Measurements from ENCODE around the gene GSC2.

GSC2 gene, protein sequence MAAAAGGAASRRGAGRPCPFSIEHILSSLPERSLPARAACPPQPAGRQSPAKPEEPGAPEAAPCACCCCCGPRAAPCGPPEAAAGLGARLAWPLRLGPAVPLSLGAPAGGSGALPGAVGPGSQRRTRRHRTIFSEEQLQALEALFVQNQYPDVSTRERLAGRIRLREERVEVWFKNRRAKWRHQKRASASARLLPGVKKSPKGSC

DNA sequence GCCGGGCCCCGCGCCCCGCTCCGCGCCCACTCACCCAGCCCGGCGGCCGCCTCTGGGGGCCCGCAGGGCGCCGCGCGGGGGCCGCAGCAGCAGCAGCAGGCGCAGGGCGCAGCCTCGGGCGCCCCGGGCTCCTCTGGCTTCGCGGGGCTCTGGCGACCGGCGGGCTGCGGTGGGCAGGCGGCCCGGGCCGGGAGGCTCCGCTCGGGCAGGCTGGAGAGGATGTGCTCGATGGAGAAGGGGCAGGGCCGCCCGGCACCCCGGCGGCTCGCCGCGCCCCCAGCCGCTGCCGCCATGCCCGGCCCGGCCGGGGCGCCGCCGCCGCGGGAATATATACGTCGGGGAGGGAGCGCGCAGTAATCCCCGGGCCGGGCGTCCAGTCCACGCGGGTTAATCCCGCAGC is at the start of gene GSC2:
GSC2 (minus strand) TSS at position 302 of the 400 bp plus-strand sequence; CDS start at position 293, 9 bp downstream.
- H3K27ac Mint-ChIP-seq, result no peak within 1 kb of the TSS
- CTCF ChIA-PET, result no interaction called here
- no peaks in the 10 kb centered on the region for H3K9me3 Mint-ChIP-seq
- H3K27me3 Mint-ChIP-seq, result peaks cover 84% of the 10 kb centered on the region
- peak within 1 kb of the TSS; percentile 65 for H3K4me3 Mint-ChIP-seq
- peaks cover 10% of the 10 kb centered on the region for H3K4me1 Mint-ChIP-seq
- DNase-seq, result no peak
- peaks cover 3% of the 10 kb centered on the region for H3K36me3 Mint-ChIP-seq

DNA sequence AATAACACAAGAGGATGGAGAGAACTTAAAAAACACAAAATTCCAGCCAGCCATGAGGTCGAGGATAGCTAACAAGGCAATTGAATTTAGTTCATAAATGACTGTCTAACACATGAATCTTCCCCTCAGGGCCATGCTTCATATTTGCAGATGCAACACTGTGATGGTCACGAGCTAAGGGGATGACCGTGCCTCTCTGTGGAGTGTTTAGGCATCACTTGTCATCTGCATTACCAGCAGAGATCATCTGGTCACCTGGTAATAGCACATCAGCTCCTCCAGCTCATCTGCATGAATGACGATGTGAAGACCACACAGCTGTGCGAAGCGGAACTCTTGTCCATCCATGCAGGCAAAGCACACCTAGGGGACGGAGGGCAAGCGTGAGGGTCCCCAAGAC is 49.4 kb upstream of the GSC2 start:
- no peak overlapping the region for H3K4me3 Mint-ChIP-seq
- no peak for DNase-seq
- no peaks in the 10 kb centered on the region for H3K9me3 Mint-ChIP-seq
- H3K27ac Mint-ChIP-seq, result no peak overlapping the region
- H3K27me3 Mint-ChIP-seq, result peaks cover 16% of the 10 kb centered on the region
- H3K36me3 Mint-ChIP-seq, result no peaks in the 10 kb centered on the region
- CTCF ChIA-PET, result interaction anchor here (1.5 kb wide), 1 partner anchor 430 kb away, joined by 3 read pairs; no protein-coding TSS in a partner anchor
- H3K4me1 Mint-ChIP-seq, result peaks cover 15% of the 10 kb centered on the region

DNA sequence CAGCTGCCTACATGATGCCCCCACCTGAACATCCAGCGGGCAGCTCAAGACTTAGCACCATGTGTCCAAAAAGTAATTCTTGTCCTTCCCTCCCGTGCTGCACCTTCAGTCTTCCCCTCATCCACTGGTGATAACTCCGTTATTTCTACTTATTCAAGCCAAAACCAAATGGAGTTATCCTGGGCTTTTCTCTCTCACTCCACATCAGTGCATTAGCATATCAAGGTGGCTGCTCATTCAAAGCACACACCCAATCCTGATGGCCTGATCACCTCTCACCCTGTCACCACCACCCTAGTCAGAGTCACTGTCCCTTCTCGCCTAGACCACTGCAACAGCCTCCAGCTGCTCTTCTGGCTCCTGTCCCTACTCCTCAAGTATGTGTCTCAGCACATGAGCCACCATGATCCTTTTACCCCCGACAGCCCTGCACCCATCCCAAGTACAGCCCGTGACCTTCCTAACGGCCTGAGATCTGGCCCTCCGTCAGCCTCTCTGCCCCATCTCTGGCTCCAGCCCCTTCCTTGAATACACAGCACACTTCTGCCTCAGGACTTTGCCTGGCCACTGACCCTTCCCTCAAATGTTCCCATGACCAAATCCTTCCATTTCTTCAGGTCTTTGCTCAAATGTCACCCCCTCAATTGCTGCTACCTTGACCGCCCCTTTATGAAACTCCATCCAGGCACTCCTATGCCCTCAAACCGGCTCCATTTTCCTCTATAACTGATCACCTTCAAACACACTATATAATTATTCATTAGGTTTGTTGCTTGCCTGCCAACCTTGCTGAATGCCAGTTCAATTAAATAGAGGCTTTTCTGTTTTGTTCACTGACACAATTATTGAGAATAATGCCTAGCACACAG is 48.1 kb upstream of the GSC2 start:
- no peaks in the 10 kb centered on the region for H3K36me3 Mint-ChIP-seq
- no peak overlapping the region for H3K4me3 Mint-ChIP-seq
- no peak overlapping the region for H3K27ac Mint-ChIP-seq
- H3K9me3 Mint-ChIP-seq, result no peaks in the 10 kb centered on the region
- H3K4me1 Mint-ChIP-seq, result peaks cover 15% of the 10 kb centered on the region
- no peak for DNase-seq
- H3K27me3 Mint-ChIP-seq, result peaks cover 12% of the 10 kb centered on the region
- CTCF ChIA-PET, result interaction anchor here (1.5 kb wide), 1 partner anchor 432 kb away, joined by 3 read pairs; no protein-coding TSS in a partner anchor

DNA sequence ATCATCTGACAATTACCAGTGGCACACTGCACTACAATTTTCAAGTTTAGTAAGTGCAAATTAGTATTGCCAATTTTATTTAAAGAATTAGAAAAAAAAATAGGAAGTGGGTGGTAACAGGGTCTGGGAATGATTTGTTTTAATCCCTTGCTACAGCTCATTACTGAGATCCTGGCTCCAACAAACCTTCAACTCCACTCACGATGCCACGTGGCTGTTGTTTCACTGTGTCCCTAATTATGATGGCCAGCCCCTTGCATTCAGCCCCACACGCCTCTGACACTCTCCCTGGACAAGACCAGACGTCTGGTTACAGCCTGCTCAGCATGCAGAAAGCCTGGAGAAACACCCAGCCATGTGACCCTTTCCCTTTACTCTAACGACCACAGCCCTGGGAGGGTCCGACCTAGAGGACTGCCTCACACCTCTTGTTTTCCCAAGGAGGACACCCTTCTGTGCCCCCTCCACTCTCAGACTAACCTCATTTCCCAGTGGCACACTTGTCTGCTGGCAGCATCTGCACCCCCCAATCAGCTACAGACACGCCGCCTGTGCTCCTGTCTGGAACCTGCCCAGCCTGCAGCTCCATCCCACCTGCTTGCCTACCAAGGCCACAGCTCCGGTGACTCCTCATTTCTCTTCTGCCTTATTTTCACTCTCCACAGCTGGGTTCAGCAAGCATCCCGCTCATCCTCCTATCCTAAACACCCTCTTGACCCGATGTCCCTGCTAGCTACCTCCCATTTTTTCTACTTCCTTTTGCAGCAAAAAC is 46.9 kb upstream of the GSC2 start:
- no peaks in the 10 kb centered on the region for H3K9me3 Mint-ChIP-seq
- no peak overlapping the region for H3K4me3 Mint-ChIP-seq
- H3K27ac Mint-ChIP-seq, result no peak overlapping the region
- peaks cover 17% of the 10 kb centered on the region for H3K27me3 Mint-ChIP-seq
- DNase-seq, result no peak
- CTCF ChIA-PET, result no interaction called here
- H3K36me3 Mint-ChIP-seq, result no peaks in the 10 kb centered on the region
- peaks cover 15% of the 10 kb centered on the region for H3K4me1 Mint-ChIP-seq

DNA sequence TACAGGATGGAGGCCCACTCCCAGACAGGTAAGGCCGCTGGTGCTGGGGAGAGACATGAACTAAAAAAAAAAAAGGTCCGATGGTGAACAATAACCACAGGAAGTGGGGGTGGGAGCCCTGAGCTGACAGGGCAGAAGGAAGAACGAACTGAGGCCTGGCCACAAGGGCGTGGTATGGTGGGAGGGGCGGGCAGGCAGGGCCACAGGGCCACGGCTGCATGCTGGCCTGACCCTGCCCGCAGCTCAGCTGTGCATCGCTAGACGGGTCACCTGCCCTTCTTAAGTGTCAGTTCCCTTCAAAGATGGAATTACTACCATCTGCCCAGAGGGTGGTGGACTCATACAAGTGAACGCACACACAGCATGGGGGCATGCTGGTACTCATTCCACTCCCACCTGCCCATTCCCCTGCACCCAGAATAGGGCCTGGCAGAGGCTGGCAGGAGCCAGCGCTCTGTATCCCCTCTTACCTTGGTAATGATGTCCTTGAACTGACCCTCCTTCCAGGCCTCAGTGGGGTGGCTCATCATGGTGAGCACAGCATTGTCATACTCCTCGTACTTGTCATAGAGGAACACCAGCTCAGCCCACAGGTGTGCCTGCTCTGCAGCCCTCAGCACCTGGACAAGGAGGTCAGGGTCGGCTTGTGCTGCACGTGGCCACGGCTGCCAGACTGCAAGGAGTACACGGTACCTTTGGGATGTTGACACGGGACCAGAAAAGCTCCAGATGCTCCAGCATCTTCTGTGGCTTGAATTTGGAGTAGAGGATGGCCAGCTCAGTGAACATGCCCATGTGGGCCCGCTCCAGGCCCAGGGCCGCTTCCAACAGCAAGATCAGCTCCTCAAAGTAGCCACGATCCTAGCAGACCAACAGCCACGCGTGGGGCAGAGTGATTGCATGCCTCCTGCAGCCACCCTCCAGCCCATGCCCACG is 46.0 kb upstream of the GSC2 start:
- Mint-ChIP-seq H3K36me3 (no peaks in the 10 kb centered on the region), H3K4me1 (peaks cover 15% of the 10 kb centered on the region), H3K4me3 (no peak overlapping the region), H3K27me3 (peaks cover 17% of the 10 kb centered on the region), H3K27ac (no peak overlapping the region), H3K9me3 (no peaks in the 10 kb centered on the region)
- CTCF ChIA-PET, result no interaction called here
- peak; percentile 35 for DNase-seq

DNA sequence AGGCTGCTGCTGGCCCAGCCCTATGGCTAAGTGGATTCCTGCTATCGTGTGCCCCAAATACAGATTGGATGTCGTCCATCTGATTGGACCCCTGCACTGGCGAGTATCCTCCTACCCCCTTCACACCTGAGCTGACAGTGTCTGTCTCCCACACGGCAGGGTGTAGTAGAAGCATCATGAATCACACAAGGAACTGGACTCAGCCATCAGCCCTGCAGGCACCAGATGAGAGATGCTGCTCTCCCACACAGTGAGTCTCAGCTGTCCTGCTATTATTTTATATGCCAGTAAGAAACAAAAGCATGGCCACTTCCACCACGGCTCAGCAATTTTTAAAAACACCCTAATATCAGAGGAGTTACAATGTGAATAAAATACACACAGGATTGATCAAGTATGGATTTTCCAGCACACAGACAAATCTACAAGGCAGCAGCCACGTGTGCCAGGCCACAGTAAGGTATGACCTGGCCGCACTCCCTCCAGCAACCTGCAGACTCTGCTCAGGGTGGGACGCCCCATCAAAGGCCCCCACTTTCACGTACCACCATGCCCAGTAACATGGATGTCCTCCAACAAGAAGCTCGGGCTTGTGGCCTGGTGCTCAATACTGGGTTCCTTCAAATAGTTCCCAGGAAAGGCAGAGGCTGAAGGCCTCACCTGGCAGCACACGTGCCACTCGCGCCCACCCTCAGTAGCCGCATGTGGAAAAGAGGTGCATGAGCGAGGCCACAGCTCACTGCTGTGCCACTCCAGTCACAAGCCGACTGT is 44.9 kb upstream of the GSC2 start:
- no peak overlapping the region for H3K4me3 Mint-ChIP-seq
- H3K27ac Mint-ChIP-seq, result no peak overlapping the region
- peaks cover 15% of the 10 kb centered on the region for H3K4me1 Mint-ChIP-seq
- H3K9me3 Mint-ChIP-seq, result no peaks in the 10 kb centered on the region
- peaks cover 22% of the 10 kb centered on the region for H3K27me3 Mint-ChIP-seq
- no peaks in the 10 kb centered on the region for H3K36me3 Mint-ChIP-seq
- CTCF ChIA-PET, result no interaction called here
- DNase-seq, result no peak

DNA sequence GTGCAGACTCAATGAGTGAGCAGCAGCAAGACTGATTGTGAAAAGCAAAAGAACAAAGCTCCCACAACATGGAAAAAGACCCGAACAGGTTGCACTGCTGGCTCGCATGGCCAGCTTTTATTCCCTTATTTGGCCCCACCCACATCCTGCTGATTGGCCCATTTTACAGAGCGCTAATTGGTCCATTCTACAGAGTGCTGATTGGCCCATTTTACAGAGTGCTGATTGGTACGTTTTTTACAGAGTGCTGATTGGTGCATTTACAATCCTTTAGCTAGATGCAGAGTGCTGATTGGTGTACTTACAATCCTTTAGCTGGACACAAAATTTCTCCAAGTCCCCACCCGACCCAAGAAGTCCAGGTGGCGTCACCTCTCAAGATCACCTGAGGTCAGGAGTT is 43.8 kb upstream of the GSC2 start:
- Mint-ChIP-seq H3K27ac (no peak overlapping the region), H3K36me3 (no peaks in the 10 kb centered on the region), H3K9me3 (no peaks in the 10 kb centered on the region), H3K27me3 (peaks cover 23% of the 10 kb centered on the region), H3K4me3 (no peak overlapping the region), H3K4me1 (peaks cover 15% of the 10 kb centered on the region)
- DNase-seq, result no peak
- CTCF ChIA-PET, result interaction anchor here (1.2 kb wide), 1 partner anchor 523 kb away, joined by 3 read pairs; no protein-coding TSS in a partner anchor

DNA sequence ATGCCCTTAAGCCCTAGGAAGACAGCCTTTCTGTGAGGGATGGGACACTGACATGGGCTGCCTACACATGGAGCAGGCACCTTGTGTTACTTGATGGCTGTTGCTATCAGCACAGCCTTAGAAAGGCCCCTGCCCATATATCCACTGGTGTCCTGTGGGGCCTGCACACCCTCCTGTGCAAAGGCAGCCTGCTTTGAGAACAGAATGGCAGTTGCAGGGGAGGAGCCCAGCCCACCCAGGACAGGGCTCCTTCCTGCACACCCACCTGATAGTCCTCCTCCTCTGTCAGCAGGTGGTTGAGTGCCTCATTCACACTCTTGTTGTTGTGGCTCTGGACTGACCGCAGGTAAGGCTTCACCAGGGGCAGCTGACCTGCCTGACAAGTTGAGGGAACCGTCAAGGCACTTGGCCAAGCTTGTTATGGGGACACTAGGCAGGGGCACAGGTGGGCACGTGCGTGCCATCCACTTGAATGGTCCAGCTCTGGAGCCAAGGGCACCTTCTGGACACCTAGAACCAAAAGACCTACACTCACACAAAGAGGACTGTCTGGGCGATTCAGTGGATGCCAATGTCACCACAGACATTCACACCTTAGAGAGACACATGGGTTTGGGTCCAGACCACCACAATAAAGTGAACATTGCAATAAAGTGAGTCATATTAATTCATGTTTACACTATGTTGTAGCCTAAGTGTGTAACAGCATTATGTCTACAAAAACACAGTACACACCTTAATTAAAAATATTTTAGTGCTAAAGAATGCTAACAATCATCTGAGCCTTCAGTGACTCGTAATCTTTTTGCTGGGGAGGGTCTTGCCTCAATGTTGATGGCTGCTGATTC is 37.8 kb upstream of the GSC2 start:
- CTCF ChIA-PET, result no interaction called here
- H3K4me3 Mint-ChIP-seq, result no peak overlapping the region
- no peaks in the 10 kb centered on the region for H3K36me3 Mint-ChIP-seq
- no peak overlapping the region for H3K27ac Mint-ChIP-seq
- peaks cover 31% of the 10 kb centered on the region for H3K27me3 Mint-ChIP-seq
- no peaks in the 10 kb centered on the region for H3K9me3 Mint-ChIP-seq
- DNase-seq, result no peak
- H3K4me1 Mint-ChIP-seq, result no peaks in the 10 kb centered on the region

DNA sequence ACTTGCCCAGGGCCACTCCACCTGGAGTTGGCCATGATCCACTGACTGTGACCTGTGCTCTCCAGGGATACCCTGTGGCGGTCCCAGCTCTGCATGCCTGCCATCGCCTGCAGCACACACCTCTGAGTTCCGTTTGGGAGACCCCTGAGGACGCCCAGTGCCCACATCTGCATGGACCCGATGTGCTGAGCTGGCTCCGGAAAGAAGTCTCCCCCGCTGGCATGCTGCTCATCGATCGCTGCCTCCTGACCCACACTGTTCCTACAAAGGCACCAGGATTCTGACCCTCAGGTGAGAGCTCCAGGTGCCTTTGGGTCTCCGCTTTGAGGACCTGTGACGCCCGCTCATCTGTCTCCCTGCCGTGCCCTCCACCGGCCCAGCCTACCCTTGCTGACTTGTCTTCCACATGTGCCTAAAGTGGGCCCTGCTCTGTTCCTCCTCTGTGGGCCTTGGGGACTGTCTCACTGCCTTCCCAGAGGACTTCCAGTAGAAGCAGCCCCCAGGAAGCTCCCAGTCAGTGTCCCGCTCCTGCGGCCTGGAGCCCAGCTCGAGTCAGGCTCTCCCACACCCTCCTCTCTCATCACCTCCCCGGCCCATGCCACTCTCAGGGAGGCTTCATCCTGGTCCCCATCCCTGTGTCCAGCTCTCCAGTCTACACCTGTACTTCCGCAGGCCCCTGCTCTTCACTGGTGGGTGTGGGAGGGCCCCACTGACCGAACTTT is 34.3 kb upstream of the GSC2 start:
- H3K4me1 Mint-ChIP-seq, result peaks cover 18% of the 10 kb centered on the region

DNA sequence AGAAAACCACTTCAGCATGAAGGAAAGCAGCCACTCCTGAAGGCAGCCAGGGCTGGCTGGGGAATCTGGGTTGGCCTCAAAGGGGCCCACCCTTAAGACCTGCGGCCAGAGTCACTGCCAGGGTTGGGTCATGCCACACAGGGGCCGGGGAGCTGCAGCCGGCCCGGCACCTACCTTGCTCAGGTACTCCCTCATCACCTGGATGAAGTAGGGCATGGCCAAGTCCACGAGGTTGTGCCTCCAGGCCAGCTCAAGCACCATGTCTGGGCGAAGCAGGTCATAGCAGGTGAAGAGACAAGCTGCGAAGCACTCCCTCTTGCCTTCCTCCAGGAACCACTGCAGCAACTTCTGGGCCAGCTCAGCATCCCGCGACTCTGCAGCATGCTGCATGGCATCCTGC is 33.1 kb upstream of the GSC2 start:
- H3K4me1 Mint-ChIP-seq, result peaks cover 22% of the 10 kb centered on the region
- peaks cover 32% of the 10 kb centered on the region for H3K27me3 Mint-ChIP-seq
- H3K4me3 Mint-ChIP-seq, result no peak overlapping the region
- DNase-seq, result no peak
- no peaks in the 10 kb centered on the region for H3K9me3 Mint-ChIP-seq
- H3K27ac Mint-ChIP-seq, result no peak overlapping the region
- H3K36me3 Mint-ChIP-seq, result no peaks in the 10 kb centered on the region
- CTCF ChIA-PET, result interaction anchor here (1.1 to 1.2 kb wide), 2 partner anchors 154 to 447 kb away, joined by 3 read pairs; no protein-coding TSS in a partner anchor

More for the DNA sequence above, 34.3 kb upstream of the GSC2 start:
- DNase-seq, result no peak
- CTCF ChIA-PET, result interaction anchor here (0.9 to 1.0 kb wide), 2 partner anchors 9 to 293 kb away, joined by 3 to 4 read pairs; no protein-coding TSS in a partner anchor
- Mint-ChIP-seq H3K36me3 (no peaks in the 10 kb centered on the region), H3K27me3 (peaks cover 32% of the 10 kb centered on the region), H3K9me3 (no peaks in the 10 kb centered on the region), H3K4me3 (no peak overlapping the region), H3K27ac (no peak overlapping the region)

DNA sequence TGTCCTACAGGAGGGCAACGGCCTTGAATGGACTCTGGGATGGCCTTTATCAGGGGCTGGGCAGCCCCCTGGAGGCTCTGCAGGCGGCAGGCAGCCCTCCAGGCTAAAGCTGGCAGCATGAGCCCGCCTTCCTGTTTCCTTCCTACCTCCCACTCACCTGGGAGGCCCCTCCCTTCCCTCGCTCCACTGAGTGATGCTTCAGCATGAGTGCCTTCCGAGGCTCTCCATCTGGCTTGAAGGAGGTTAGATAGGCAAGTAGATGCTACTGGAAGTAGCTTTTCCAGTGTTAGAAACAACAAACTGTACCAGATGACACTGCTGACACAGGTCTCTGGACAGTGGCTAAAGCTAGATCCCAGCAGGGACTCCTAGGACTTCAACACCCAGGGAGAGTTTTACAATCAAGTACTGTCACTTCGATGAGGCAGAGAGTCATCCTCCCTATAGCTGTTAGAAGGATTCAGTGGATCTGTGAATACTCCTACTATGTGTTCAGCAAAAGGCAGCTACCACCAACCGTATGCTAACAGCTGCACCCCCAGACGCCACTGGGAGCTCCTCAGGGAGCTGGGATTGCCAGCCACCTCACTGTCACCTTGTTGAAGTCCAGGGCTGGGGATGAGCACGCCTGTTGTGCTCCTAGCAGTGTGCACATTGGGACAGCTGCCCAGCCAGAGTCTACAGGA is 32.5 kb upstream of the GSC2 start:
- no peak for DNase-seq
- H3K4me3 Mint-ChIP-seq, result no peak overlapping the region
- H3K27me3 Mint-ChIP-seq, result peaks cover 32% of the 10 kb centered on the region
- H3K4me1 Mint-ChIP-seq, result peaks cover 22% of the 10 kb centered on the region
- H3K36me3 Mint-ChIP-seq, result no peaks in the 10 kb centered on the region
- no peaks in the 10 kb centered on the region for H3K9me3 Mint-ChIP-seq
- H3K27ac Mint-ChIP-seq, result peak overlapping the region; percentile 52
- CTCF ChIA-PET, result interaction anchor here (1.1 to 1.2 kb wide), 2 partner anchors 154 to 447 kb away, joined by 3 read pairs; no protein-coding TSS in a partner anchor

Data from activated naive CD4-positive, alpha-beta T cell treated with anti-CD3 and anti-CD28 coated beads, Interleukin-2, amount 10 ng/mL, durations not matched to agents 7 days and 5 days (primary cell).